K562 (cell line): ENCODE data around the gene WBP1L. TPM values are rescaled to one million over a fixed set of nuclear protein-coding genes. Genes with fewer than 3 reads are reported as not detected.

Source experiments
- ATAC-seq: fragments of 200-7000 bp; cut with Tn5 transposase; 3 replicates; pipeline ENCODE4 v1.9.1; 2020; ENCODE audit warnings: moderate library complexity
- BruUV-seq: library from RNA; stranded (reverse); fragments of 400-500 nt; replicated peaks from 2 replicates; lab custom pipeline; 2021; lab: Mats Ljungman, UMichigan
- CTCF ChIA-PET: fragments of 300-600 bp; formaldehyde crosslinking; extraction: SDS; loops from one replicate; lab custom pipeline; 2021; ENCODE audit warnings: low intra/inter-chr PET ratio; lab: Yijun Ruan, JAX
- POLR2A ChIA-PET: fragments of 300-600, 350-650 bp; sonication (Branson Sonifier 250); formaldehyde crosslinking; extraction: SDS; loops from one replicate; lab custom pipeline; 2021; ENCODE audit warnings: antibody characterized with exemption, inconsistent platforms; lab: Yijun Ruan, JAX
- DNase-seq, 4 experiments: peaks; one replicate each; pipeline versions ENCODE4 v3.0.0 to v3.0.0-alpha.2; 2011 to 2018; ENCODE audit warnings: low spot score in 3 of 4, mixed read lengths in 3 of 4; ENCODE audit errors: extremely low read depth in 1 of 4
- FAIRE-seq: peaks from 2 replicates; lab custom pipeline; 2011; peaks lifted over from hg19 to GRCh38; lab: Jason Lieb, UNC
- H2AFZ ChIP-seq: 2 replicates; pipeline ENCODE4 v1.6.0; 2011; ENCODE audit warnings: low read depth, low read length, control low read depth, inconsistent platforms
- H3K27ac ChIP-seq: fragments of 200-600 bp; 3 replicates; pipeline ENCODE4 v1.8.0; 2011; ENCODE audit warnings: low read depth, mild to moderate bottlenecking, control low read depth, inconsistent platforms, low read length, moderate library complexity, mixed read lengths; ENCODE audit errors: extremely low read depth
- H3K27me3 ChIP-seq, 2 experiments: fragments of 300-600 bp in 1 of 2; 2 replicates in 1 of 2; 3 replicates in 1 of 2; pipeline versions ENCODE4 v1.6.0 to v1.8.0; 2011; ENCODE audit warnings: inconsistent platforms in 2 of 2, low read length in 2 of 2, mild to moderate bottlenecking in 1 of 2, mixed read lengths in 1 of 2, moderate library complexity in 1 of 2; ENCODE audit not compliant: control insufficient read depth in 2 of 2, insufficient read depth in 2 of 2
- H3K36me3 ChIP-seq: fragments of 300-600 bp; 3 replicates; pipeline ENCODE4 v1.8.0; 2011; ENCODE audit warnings: mild to moderate bottlenecking, low read length, inconsistent platforms; ENCODE audit not compliant: control insufficient read depth, insufficient read depth
- H3K4me1 ChIP-seq, 2 experiments: fragments of 200-600 bp in 1 of 2; replicated peaks in 1 of 2; 2 replicates in 1 of 2; 3 replicates in 1 of 2; pipeline versions ENCODE4 v1.5.1 to v1.8.0; 2011; ENCODE audit warnings: inconsistent platforms in 2 of 2, low read length in 2 of 2, mild to moderate bottlenecking in 1 of 2, mixed read lengths in 1 of 2, moderate library complexity in 1 of 2; ENCODE audit not compliant: control insufficient read depth in 2 of 2, insufficient read depth in 2 of 2
- H3K4me2 ChIP-seq: 2 replicates; pipeline ENCODE4 v1.6.1; 2011; ENCODE audit warnings: low read length, control low read depth, inconsistent platforms, mixed read lengths; ENCODE audit not compliant: insufficient read depth
- H3K4me3 ChIP-seq: fragments of 200-600 bp; sonication (generic), shearing (Covaris generic); 2 replicates; pipeline ENCODE4 v1.5.1; 2016; ENCODE audit warnings: control low read depth, inconsistent platforms
- H3K79me2 ChIP-seq: fragments of 200-600 bp; 3 replicates; pipeline ENCODE4 v1.8.0; 2011; ENCODE audit warnings: low read length, inconsistent platforms; ENCODE audit not compliant: control insufficient read depth, insufficient read depth
- H3K9ac ChIP-seq, 2 experiments: 2 replicates each; pipeline versions ENCODE4 v1.6.0 to v1.6.1; 2011; ENCODE audit warnings: low read depth in 2 of 2, low read length in 2 of 2, control low read depth in 1 of 2, inconsistent platforms in 1 of 2, mild to moderate bottlenecking in 1 of 2, mixed read lengths in 1 of 2; ENCODE audit not compliant: insufficient read depth in 1 of 2
- H3K9me1 ChIP-seq: one replicate; pipeline ENCODE4 v1.6.0; 2011; ENCODE audit warnings: inconsistent platforms, mild to moderate bottlenecking, low read length, moderate library complexity; ENCODE audit not compliant: control insufficient read depth, insufficient read depth
- H3K9me3 ChIP-seq: replicated peaks from 2 replicates; pipeline ENCODE4 v1.5.1; 2011; ENCODE audit warnings: low read depth, low read length, inconsistent platforms; ENCODE audit not compliant: control insufficient read depth, insufficient read depth
- H4K20me1 ChIP-seq: replicated peaks from 2 replicates; pipeline ENCODE4 v1.6.1; 2011; ENCODE audit warnings: low read length, inconsistent platforms, mixed read lengths; ENCODE audit not compliant: control insufficient read depth, insufficient read depth
- CREBBP ChIP-seq: IDR thresholded peaks from one replicate; pipeline ENCODE4 v1.6.1; 2012; ENCODE audit warnings: low read depth, mild to moderate bottlenecking, control low read depth, inconsistent platforms, low read length
- GTF2E2 ChIP-seq: fragments of 200-800 bp; sonication (Bioruptor generic); IDR thresholded peaks from 2 replicates; pipeline ENCODE4 v1.6.1; 2016; ENCODE audit warnings: missing genetic modification characterization, missing compliant biosample characterization
- HNRNPK ChIP-seq: fragments of 200-400 bp; formaldehyde crosslinking; IDR thresholded peaks from one replicate; pipeline ENCODE4 v1.6.1; 2018; ENCODE audit warnings: mild to moderate bottlenecking, low read depth, low read length; ENCODE audit not compliant: poor library complexity, severe bottlenecking
- MXI1 ChIP-seq: IDR thresholded peaks from 2 replicates; pipeline ENCODE4 v1.6.1; 2011; ENCODE audit warnings: low read depth, mild to moderate bottlenecking, improper control_type of control experiment, low read length
- WGBS: fragments of 100-300 bp; shearing (Covaris generic); methylation state at CpG from one replicate; pipeline ENCODE4 v1.1.6; 2016; ENCODE audit warnings: low coverage, mixed read lengths; ENCODE audit not compliant: insufficient coverage; ENCODE audit errors: missing lambda C conversion rate; 5-methylcytosine and 5-hydroxymethylcytosine counted together
- in situ Hi-C: fragments of 300-500 bp; cut with MboI; formaldehyde crosslinking; loops from 4 replicates; pipeline ENCODE4 v1.15.0; 2018; ENCODE audit warnings: inconsistent platforms, mixed read lengths
- intact Hi-C: fragments of 100-400 bp; cut with micrococcal nuclease; formaldehyde crosslinking; loops from 2 replicates; pipeline ENCODE4 v1.14.2; 2022
- polyA plus RNA-seq, 8 experiments: library from polyadenylated mRNA; depleted of rRNA in 4 of 8; stranded (reverse) in 5 of 8; unstranded in 3 of 8; fragments of >200 nt; fragmentation: Nextera tagmentation in 2 of 8; fragmentation: Illumina TruSeq in 1 of 8; extraction: Ambion mirVana in 2 of 8; extraction: Trizol in 1 of 8; gene quantifications; 2 replicates each; pipeline versions ENCODE4 v1.2.1 to v1.2.3, GENCODE V29; 2011 to 2014; ENCODE audit warnings: inconsistent platforms in 1 of 8, missing spikeins in 1 of 8
- total RNA-seq, 7 experiments: library from RNA; depleted of rRNA in 6 of 7; stranded (reverse); fragments of >200 nt in 6 of 7; fragmentation: Illumina TruSeq in 2 of 7; extraction: Trizol in 2 of 7; gene quantifications; 2 replicates each; pipeline versions ENCODE4 v1.2.1 to v1.2.3, GENCODE V29; 2011 to 2021; ENCODE audit warnings: low replicate concordance in 1 of 7
- TF ChIP-seq, protein P1 (sequence below): fragments of 200-600 bp; sonication (generic); IDR thresholded peaks from one replicate; pipeline ENCODE4 v1.6.1; 2012; ENCODE audit warnings: mild to moderate bottlenecking, low read depth, low read length, inconsistent platforms
- TF ChIP-seq, protein P2 (sequence below): fragments of 450-650 bp; IDR thresholded peaks from 2 replicates; pipeline ENCODE4 v1.7.0; 2016; ENCODE audit warnings: borderline replicate concordance
- TF ChIP-seq, protein P3 (sequence below): sonication (generic); formaldehyde crosslinking; IDR thresholded peaks from 2 replicates; pipeline ENCODE4 v1.8.0; 2022; ENCODE audit warnings: mild to moderate bottlenecking, missing genetic modification reagents

The WBP1L gene
- total and polyA plus RNA-seq, 9 of the 15 experiments (the other 6 are each of a cell fraction or from before 2014, with no cell fraction given): 3.2 to 14.4 (median 11.3) TPM

DNA sequence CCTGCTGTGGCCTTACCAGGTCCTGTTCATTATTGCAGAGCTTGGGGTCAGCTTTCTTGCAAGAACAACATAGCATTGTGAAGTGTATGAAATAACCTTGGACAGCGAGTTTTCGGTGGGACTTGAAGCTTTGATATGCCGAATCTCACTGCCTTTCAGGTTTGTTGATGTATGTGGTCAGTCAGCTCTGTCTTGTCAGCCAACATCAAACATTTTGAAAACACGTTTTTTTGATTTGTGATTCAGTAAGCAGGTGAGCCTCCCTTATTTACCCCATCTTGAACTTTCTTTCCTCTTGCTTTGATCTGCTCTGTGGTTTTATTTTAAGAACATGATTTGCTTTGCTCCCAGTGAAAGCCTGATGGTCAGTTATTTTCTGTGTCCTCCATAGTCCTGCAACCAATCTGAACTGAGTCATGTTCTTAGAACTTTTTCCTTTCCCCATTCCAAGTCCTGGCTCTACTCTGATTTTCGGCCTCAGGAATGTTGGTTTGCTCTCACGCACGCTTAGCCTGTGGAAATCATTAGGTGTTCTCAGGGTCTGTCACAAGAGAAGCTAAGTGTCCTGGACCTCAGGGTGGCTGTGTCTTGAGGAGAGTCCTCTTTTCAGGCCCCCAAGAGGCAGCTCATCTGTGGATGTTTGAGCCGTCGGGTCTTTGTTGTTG is 8.7 kb downstream of the WBP1L start:
- no peaks in the 10 kb centered on the region; the same call in 2 of the 3 replicates for H3K36me3 ChIP-seq
- peaks cover 31% of the 10 kb centered on the region for H3K79me2 ChIP-seq
- in situ Hi-C loops (no loop called here), intact Hi-C loops (no loop called here)
- H3K4me1 ChIP-seq: no peaks in the 10 kb centered on the region; a peak in 1 of 5 replicates
- no TSS peak for BruUV-seq
- H3K9me1 ChIP-seq: no peaks in the 10 kb centered on the region
- H3K9ac ChIP-seq: no peak overlapping the region
- DNase-seq (no peak), FAIRE-seq (no peak), ATAC-seq (no peak)
- H3K4me2 ChIP-seq: no peak overlapping the region
- WGBS: 78% methylated on average over 9 of the region's 9 CpGs
- no peak overlapping the region for H3K4me3 ChIP-seq
- no peaks in the 10 kb centered on the region for H3K27me3 ChIP-seq
- H4K20me1 ChIP-seq: no peaks in the 10 kb centered on the region
- CTCF ChIA-PET: interaction anchor here (1.2 kb wide), 1 partner anchor 149 kb away, joined by 5 read pairs; no protein-coding TSS in a partner anchor
- H2AFZ ChIP-seq: no peak overlapping the region
- H3K27ac ChIP-seq: no peak overlapping the region
- POLR2A ChIA-PET: no interaction called here
- no peaks in the 10 kb centered on the region for H3K9me3 ChIP-seq
- TF ChIP-seq GTF2E2 (no peak), MXI1 (no peak), CREBBP (no peak), HNRNPK (no peak)
- TF ChIP-seq, protein P1, sequence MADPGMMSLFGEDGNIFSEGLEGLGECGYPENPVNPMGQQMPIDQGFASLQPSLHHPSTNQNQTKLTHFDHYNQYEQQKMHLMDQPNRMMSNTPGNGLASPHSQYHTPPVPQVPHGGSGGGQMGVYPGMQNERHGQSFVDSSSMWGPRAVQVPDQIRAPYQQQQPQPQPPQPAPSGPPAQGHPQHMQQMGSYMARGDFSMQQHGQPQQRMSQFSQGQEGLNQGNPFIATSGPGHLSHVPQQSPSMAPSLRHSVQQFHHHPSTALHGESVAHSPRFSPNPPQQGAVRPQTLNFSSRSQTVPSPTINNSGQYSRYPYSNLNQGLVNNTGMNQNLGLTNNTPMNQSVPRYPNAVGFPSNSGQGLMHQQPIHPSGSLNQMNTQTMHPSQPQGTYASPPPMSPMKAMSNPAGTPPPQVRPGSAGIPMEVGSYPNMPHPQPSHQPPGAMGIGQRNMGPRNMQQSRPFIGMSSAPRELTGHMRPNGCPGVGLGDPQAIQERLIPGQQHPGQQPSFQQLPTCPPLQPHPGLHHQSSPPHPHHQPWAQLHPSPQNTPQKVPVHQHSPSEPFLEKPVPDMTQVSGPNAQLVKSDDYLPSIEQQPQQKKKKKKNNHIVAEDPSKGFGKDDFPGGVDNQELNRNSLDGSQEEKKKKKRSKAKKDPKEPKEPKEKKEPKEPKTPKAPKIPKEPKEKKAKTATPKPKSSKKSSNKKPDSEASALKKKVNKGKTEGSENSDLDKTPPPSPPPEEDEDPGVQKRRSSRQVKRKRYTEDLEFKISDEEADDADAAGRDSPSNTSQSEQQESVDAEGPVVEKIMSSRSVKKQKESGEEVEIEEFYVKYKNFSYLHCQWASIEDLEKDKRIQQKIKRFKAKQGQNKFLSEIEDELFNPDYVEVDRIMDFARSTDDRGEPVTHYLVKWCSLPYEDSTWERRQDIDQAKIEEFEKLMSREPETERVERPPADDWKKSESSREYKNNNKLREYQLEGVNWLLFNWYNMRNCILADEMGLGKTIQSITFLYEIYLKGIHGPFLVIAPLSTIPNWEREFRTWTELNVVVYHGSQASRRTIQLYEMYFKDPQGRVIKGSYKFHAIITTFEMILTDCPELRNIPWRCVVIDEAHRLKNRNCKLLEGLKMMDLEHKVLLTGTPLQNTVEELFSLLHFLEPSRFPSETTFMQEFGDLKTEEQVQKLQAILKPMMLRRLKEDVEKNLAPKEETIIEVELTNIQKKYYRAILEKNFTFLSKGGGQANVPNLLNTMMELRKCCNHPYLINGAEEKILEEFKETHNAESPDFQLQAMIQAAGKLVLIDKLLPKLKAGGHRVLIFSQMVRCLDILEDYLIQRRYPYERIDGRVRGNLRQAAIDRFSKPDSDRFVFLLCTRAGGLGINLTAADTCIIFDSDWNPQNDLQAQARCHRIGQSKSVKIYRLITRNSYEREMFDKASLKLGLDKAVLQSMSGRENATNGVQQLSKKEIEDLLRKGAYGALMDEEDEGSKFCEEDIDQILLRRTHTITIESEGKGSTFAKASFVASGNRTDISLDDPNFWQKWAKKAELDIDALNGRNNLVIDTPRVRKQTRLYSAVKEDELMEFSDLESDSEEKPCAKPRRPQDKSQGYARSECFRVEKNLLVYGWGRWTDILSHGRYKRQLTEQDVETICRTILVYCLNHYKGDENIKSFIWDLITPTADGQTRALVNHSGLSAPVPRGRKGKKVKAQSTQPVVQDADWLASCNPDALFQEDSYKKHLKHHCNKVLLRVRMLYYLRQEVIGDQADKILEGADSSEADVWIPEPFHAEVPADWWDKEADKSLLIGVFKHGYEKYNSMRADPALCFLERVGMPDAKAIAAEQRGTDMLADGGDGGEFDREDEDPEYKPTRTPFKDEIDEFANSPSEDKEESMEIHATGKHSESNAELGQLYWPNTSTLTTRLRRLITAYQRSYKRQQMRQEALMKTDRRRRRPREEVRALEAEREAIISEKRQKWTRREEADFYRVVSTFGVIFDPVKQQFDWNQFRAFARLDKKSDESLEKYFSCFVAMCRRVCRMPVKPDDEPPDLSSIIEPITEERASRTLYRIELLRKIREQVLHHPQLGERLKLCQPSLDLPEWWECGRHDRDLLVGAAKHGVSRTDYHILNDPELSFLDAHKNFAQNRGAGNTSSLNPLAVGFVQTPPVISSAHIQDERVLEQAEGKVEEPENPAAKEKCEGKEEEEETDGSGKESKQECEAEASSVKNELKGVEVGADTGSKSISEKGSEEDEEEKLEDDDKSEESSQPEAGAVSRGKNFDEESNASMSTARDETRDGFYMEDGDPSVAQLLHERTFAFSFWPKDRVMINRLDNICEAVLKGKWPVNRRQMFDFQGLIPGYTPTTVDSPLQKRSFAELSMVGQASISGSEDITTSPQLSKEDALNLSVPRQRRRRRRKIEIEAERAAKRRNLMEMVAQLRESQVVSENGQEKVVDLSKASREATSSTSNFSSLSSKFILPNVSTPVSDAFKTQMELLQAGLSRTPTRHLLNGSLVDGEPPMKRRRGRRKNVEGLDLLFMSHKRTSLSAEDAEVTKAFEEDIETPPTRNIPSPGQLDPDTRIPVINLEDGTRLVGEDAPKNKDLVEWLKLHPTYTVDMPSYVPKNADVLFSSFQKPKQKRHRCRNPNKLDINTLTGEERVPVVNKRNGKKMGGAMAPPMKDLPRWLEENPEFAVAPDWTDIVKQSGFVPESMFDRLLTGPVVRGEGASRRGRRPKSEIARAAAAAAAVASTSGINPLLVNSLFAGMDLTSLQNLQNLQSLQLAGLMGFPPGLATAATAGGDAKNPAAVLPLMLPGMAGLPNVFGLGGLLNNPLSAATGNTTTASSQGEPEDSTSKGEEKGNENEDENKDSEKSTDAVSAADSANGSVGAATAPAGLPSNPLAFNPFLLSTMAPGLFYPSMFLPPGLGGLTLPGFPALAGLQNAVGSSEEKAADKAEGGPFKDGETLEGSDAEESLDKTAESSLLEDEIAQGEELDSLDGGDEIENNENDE: no peak
- TF ChIP-seq, protein P2, sequence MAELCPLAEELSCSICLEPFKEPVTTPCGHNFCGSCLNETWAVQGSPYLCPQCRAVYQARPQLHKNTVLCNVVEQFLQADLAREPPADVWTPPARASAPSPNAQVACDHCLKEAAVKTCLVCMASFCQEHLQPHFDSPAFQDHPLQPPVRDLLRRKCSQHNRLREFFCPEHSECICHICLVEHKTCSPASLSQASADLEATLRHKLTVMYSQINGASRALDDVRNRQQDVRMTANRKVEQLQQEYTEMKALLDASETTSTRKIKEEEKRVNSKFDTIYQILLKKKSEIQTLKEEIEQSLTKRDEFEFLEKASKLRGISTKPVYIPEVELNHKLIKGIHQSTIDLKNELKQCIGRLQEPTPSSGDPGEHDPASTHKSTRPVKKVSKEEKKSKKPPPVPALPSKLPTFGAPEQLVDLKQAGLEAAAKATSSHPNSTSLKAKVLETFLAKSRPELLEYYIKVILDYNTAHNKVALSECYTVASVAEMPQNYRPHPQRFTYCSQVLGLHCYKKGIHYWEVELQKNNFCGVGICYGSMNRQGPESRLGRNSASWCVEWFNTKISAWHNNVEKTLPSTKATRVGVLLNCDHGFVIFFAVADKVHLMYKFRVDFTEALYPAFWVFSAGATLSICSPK: no peak
- TF ChIP-seq, protein P3, sequence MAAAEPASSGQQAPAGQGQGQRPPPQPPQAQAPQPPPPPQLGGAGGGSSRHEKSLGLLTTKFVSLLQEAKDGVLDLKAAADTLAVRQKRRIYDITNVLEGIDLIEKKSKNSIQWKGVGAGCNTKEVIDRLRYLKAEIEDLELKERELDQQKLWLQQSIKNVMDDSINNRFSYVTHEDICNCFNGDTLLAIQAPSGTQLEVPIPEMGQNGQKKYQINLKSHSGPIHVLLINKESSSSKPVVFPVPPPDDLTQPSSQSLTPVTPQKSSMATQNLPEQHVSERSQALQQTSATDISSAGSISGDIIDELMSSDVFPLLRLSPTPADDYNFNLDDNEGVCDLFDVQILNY (CRISPR knock-in tag): no peak
